SKM-1 treated with dmso at 0.1 percent for 144 hours (cell line): ENCODE measurements around the gene FYN.

Source experiments
- DNase-seq: peaks from one replicate; lab custom pipeline; 2025; ENCODE audit not compliant: unreplicated experiment; lab: John Stamatoyannopoulos, UW

FYN gene

DNA sequence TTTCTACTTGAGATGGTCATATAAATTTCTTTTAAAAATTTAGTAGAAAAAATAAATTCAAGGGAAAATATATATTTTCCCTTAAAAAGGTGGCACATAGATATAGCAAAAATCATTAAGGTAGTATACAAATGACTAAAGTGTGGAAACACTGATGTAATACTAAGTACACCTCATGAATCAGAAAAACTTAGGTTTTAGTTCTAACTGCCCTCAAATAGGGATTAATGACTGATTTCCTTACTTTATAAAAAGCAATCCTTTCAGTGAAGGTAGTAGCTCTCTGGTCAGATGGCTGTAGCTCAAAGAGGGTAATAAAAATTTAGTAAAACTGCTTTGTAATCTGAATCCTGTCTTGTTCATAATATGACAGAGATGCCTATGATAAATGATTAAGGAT lies 63.5 kb downstream of the FYN start:
- no peak for DNase-seq

DNA sequence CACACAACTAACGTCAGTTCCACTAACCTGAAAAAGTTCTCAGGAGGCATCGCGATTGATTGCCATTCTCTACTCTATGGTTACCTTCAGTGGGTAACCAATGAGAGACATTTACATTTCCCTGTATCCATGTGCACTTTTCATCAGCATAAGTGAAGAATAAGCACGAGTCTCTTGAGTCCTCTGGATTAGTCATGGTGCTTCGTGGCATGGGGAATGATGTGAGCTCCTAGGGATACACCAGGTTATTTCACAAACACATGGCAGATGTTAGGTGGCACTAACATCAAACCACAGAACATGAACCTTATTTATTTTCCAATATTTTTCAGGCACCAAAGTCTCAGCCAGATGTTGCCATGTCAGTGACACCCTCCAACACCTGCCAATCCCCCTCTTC lies 64.0 kb downstream of the FYN start:
- no peak for DNase-seq

DNA sequence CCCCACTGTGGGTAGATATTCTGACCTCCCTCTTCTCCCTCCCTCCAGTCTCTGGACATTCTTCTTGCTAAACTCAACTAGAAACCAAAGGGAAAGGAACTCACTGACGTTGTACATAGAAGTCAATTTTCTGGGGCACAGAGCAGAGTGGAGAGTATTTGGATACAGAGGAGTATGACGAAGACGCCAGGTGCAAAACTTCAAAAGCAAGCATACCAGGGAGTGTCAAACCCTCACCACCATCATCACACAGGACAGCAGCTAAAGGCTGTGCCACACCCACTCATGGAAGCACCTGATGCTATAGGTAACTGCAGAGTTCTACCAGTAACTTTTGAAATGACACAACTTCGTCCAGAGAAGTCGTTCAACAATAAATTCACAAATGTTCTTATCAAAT lies 64.8 kb downstream of the FYN start:
- DNase-seq = no peak

DNA sequence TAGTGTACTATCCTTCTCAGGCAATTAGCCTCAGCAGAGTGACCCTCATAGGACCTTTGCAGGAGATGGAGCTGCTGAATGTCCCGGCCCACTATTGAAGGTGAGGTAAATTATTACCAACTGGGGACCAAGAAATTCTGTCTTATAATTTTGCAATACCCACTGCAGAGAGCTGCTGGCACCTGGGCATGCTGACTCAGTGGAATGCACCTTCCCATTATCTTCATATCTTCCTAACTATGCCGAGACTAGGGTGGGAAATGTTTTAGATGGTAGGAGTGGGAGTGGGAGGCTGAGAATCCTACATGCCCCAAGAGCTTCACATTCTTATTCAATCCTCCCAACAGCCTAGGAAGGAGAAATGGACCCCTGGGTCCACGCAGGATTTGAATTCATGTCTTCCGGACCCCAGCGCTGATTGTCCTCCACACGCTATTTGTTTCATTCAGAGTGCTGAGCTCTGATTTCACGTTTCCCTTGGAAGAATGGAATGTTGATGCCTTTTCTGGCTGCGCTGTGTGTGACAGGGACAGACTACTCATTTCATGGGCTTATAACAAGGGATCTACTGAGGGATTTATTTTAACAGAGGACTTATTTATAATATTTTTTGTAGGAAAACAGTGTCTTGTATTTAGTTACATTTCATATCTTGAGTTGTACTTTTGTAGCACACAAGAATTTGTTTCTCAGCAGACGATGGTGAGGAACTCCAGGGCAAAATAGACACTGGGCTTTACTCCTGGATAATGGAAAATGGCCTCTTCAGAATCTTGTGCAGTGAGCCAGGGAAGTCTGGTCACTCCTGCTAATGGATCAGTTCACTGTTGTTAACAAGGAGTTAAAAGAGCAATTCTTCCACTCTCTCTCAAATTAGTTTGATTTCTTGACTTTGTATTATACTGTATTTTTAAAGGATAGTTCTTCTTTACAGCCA lies 66.4 kb downstream of the FYN start:
- DNase-seq = no peak

DNA sequence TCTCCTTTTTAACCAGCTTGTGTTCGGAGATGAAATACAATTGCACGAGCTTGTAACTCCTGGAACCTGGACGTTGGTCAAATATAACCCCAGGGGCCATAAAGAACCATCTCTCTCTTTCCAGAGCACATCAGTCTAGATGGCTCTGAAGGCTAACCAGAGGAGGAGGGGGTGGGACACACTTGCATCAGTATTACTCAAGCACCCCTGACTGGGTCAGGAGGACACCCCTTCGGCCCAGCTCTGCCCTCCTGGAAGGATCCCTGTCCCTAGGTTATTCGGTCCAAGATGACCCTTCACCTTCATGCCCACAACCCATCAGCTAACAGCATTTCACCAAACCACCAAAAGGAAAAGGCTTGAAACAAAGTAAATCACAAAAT lies 67.1 kb downstream of the FYN start:
- DNase-seq = no peak

DNA sequence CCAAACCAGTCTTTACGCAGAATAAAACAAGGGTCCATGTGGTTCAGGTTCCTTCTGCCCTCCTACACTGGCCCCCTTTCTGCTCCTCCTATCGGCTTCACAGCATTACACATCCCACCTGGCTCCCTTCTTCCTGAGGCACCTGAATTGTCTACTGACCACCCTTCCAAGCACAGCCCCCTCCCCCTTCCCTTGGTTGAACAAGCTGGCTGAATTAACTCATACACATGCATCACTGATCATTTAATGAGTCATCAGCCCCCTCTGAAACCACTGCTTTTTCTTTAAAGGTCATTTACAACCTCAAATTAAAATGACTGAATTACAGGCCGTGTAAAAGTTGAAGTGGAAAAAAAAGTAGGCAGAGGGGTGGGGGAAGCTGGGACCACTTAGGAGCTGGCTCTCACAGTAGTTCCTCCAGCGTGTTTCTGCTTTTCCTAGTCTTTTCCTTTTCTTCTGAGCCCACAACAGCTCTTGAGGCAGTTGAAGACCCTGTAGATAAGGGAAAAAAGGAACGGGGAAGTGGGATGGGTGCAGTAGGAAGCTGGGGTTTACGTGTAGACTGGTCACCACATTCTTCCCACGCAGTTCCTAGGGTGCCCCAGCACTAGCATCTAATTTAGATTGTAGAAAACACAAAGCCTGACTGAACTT lies 67.6 kb downstream of the FYN start:
- no peak for DNase-seq

DNA sequence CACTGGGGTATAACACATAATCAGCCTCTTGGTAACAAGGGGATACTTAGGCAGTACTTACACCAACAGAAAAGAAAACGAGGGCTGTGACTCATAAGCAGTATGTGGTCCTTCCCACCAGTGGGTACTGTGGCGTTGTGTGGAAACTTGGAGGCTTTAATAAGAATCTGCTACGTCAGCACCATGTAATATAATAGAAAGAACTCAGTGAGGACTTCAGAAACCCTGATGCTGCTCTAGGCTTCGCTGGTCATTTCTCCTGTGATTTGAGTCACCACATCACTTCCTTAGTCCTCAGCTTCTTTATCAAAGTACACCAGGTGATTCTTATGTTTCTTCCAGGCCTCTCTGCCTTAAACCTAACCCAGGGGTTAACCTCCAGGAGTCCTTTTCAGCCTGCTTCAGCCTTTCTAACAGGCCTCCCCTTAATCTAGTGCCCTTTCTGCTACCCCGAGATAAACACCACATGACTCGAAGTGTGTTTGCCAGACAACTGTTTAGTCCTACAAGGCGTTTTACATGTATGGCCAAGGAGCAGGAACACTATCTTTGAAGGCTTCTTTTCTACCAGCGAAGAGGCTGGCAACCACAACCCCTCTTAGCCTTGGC lies 68.5 kb downstream of the FYN start:
- no peak for DNase-seq

DNA sequence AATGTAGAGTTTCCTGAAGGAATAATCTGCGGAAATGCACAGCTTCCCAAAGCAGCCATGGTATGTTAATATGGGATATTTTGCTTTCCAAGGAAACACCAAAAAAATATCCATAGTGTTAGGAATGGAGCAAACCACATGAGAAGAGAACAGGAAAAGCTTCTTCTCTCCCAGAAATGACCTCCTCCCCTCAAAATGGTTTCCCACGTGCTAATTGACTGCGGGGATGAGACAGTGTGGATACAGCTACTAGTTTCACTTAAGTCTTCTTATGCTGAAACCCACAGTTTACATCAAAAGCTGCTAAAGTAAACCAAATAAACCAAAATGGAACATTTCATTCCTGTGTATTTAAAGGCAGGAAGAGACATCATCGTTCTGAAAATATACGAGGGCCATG lies 69.4 kb downstream of the FYN start:
- no peak for DNase-seq

DNA sequence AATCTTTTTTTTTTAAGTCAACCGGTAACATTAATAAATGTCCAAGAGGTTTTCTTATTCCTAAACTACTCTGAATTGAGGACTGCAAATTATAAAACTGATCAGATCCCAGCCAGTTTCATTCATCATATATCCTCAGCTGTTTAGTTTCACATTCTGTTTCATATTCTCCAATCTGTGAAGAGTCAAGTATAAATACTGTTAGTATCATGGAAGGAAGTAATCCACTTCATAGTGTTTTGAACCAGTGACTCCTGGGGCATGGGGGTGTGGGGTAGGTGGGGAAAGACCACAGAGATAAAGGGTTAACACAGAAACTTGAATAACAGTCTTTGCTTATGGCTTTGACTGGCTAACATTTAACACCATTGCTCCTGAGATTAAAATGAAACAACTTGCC lies 69.9 kb downstream of the FYN start:
- no peak for DNase-seq

DNA sequence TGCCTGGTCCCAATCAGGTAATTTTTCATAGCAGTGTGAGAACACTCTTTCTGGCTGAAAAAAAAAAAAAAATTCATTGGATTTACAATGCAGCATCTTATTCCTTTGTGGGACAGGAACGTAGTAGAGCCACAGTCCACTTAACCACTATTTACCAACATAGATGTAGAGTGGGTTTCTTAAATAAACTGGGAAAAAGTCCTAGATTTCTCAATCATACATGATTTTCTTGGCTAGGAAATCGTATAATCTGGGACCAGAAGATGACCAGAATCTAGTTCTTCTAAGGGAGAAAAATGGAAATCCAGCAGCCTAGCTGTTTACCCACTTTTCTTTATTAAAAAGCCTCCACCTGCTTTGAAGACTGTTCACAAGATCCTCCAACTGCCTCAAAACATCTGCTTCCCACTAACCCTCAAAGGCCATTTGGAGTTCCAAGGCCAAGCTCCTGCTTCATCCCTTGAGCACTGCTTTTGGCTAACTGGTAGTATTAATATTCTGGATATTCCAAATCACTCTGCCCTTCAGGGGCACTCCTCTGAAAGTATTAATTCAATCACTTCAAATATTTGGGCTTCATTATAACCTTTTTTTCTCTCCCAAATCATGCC lies 70.4 kb downstream of the FYN start:
- no peak for DNase-seq

DNA sequence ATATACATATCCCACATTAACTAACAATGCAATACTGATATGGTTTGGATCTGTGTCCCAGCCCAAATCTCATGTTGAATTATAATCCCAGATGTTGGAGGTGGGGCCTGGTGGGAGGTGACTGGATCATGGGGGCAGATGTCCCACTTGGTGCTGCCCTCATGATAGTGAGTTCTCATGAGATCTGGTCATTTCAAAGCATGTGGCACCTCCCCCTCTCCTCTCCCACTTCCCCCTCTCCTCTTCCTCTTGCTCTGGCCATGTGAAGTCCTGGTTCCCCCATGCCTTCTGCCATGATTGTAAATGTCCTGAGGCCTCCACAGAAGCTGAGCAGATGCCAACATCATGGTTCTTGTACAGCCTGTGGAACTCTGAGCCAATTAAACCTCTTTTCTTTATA lies 71.2 kb downstream of the FYN start:
- no peak for DNase-seq

DNA sequence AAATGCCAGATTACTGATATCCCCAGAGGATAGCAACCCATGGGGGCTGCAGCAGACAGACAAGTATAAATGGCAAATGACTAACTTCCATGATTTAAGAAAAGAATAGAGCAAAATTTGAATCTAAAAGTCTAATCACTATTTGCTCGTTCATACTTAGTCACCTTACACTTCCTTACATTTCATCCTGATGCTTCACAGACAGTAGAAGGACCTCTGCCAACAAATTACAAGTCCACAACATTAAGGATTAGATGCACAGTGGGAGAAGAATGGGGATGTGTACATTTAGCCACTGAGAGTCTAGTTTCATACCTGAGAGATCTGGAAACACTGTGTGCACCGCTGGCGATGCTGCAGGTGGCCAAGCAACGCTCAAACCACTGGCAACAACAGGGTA lies 72.4 kb downstream of the FYN start:
- DNase-seq = no peak

DNA sequence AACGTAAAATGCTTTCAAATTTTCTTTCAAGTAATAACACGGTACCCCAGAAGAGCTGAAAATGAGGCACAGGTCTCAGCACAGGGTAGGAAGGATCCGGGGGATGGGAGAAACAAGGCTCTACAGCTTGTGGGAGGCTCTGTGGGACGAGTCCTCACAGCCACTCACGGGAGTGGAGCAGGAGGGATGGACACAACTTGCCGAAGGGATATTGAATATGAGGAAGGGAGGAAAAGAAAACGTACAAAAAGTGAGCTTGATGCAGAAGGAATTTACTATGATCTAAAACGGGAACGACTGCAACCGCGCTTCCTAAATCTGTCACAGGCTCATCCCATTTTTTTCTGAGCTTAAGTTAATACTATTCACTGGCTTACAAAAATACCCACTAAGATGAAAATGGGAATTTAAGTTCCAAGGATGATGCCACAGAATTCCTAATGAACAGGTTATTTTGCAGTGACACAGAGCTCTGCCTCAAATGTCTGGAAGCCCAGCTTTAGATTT lies 72.9 kb downstream of the FYN start:
- no peak for DNase-seq

DNA sequence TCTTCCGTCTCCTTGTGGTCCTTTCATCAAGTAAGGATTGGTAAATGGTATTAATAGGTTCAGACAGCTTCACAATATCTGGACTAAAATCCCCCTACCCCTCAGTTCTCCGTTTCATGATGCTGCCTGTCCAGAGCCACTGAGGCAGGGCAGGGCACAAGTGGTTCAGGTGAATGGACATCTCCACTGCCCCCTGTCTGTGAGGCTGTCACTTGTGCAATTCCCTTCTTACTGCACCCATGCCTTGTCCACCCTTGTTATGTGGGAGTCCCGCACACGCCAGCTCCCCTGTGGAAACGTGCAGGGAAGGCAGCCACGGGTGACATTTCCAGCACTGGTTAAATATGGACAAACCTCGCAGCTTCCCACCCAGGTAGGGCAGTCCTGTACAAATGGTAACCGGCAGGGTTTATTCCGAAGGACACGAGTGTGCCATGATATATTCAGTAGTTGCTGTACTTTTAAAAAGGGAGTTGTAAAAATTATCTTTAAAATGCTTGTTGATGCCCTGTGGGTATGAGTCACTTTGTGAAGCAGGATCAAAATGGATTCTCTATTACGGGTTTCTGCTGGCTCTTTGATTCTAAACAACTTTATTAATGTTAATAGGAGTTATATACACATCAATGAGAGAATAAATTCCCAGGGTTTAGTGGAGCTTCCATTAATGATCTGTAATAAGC lies 73.5 kb downstream of the FYN start:
- no peak for DNase-seq

DNA sequence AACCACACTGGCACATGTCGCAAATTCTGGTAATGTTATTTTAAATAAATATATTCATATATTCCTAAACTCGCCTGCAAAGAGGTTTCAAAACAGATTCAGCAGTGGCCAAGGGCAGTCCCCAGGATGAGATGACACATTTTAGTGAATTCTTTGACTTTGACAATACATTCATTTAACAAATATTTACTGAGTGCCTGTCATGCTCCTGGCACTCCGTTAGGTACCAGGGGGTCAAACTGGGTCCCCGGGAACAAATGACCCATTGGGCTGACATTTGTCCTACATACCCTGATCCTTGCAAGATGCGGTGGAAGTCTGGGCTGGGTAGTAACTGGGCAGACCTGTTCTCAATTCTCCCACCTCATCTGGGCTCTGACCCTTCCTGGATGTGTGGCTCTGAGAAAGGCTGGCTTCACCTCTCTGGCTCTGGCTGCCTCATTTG lies 74.9 kb downstream of the FYN start:
- DNase-seq = no peak

DNA sequence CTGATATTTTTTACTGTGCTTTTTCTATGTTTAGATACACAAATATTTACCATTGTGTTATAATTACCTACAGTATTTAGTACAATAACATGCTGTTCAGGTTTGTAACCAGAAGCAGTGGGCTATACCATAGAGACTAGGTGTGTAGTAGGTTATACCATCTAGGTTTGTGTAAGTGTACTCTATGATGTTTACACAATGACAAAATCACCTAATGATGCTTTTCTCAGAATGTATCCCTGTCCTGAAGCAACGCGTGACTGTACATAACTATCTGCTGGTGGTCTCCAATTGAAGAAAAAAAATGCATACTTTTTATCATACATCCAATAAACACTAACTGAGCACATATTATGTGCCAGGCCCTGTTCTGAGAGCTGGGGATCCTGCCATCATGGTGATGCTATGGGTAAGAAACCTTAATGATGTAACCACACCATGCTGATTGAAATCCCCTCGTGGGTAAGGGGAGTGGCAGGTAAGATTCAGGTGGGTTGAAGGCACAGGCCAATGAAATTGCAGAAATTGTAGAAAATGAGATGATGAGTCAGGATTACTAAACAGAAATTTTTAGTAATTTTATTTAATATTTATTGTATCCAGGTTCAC lies 76.8 kb downstream of the FYN start:
- no peak for DNase-seq

DNA sequence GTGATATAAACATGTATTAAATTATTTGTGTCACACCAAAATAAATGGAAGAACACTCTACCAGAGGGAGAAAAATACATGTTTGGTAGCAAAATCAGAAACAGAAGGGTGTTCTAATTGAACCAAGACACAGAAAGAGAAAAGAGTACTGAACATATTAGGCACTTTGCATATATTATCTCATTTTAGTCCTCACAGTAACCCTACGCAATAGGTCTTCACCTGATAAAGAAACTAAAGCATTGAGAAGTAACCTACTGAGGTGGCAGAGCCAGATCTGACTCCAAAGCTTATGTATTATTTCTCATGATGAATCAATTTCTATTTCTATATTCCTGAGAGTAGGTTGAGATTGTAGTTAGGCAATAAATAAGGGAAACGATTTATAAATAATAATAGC lies 77.7 kb downstream of the FYN start:
- no peak for DNase-seq

DNA sequence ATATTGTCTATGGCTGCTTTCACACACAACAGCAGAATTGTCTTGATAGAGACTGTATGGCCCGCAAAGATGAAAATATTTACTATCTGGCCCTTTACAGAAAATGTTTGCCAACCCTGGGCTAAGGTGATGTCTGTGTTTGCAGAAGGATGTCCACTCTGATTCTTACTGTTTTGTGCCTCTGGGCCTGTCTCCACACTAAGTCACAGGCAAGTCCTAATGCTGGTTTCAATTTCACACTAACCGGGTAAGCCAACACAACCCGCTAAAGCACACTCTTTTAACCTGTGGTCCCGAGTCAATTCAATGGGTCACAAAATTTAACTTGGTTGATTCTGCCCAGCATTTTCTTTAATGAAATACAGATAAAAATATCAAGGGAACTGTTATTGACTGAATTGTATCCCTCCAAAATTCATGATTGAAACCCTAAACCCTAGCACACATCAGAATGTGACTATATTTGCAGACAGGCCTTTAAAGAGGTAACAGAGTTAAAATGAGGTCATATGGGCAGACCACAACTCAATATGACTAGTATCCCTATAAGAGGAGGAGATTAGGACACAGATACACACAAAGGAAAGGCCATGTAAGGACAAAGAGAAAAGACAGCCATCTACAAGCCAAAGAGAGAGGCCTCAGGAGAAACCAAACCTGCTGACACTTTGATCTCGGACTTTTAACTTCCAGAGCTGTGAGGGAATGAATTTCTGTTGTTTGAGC lies 78.4 kb downstream of the FYN start:
- no peak for DNase-seq

DNA sequence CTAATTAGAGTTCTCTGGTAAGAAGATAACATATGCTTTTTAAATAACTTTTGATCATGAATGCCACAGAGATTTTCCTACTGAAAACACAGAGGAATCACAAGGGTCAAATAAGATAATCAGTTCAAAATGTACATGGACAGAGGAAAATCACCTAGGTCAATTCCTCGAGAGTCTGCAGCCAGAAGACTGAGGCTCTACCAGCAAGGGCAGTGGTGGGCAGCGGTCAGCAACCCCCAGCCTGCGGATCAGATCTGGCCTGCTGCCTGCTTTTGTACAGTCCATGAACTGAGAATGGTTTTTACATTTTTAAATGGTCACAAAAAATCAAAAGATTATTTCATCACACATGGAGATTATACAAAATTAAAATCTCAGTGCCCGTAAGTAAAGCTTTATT lies 79.0 kb downstream of the FYN start:
- DNase-seq = no peak

DNA sequence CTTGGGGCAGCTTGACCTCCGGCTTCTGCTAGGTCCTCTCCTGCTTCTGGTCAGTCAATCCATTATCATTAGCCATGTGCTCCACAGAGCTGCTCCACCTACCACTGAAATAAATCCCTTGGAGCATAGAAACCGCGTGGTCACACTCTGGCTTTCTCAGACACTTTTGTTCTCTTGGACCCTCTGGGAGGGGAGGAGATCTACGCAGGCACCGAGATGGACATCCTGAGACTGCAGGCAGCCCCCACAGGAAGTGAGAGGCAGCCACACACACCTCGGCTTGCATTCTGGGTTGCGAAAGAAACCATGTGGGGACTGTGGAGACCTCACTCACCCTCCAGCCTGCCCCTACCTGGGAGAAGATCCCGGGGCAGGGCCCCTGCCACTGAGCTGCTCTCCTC lies 79.5 kb downstream of the FYN start:
- DNase-seq = peak; percentile 9
